Ureter (tissue), 1 donor: ENCODE measurements around the gene TMEM53. TPM values are rescaled to one million over a fixed set of nuclear protein-coding genes. Genes with fewer than 3 reads are reported as not detected.

Experiments used
- DNase-seq: peaks from one replicate; pipeline ENCODE4 v3.0.0-alpha.2; 2020; ENCODE audit warnings: low spot score
- total RNA-seq: library from RNA; stranded (reverse); gene quantifications from one replicate; pipeline ENCODE4 v1.2.4, GENCODE V29; 2023
- donor health status: DM: yes; HTN: yes; CAD: no.

TMEM53 gene
- total RNA-seq, 1 donor from 2014 or later = 20.5 TPM

GRCh38 chr1:44698138-44698537 is 23.9 kb upstream of the TMEM53 start:
- DNase-seq = no peak

GRCh38 chr1:44696789-44697345 is 22.6 kb upstream of the TMEM53 start:
- no peak for DNase-seq

GRCh38 chr1:44696101-44696500 is 21.8 kb upstream of the TMEM53 start:
- no peak for DNase-seq

DNA sequence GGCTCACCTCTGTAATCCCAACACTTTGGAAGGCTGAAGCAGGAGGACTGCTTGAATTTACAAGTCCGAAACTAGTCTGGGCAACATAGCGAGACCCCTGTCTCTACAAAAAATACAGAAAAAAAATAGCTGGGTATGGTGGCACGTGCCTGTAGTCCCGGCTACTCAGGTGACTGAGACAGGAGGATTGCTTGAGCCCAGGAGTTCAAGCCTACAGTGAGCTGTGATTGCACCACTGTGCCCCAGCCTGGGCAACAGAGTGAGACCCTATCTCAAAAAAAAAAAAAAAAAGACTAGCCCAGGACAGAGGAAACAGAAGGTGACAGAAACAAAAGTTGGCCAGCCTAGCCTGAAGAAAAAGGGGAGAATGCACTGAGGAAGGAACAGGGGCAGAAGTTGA is 21.4 kb upstream of the TMEM53 start:
- no peak for DNase-seq

DNA sequence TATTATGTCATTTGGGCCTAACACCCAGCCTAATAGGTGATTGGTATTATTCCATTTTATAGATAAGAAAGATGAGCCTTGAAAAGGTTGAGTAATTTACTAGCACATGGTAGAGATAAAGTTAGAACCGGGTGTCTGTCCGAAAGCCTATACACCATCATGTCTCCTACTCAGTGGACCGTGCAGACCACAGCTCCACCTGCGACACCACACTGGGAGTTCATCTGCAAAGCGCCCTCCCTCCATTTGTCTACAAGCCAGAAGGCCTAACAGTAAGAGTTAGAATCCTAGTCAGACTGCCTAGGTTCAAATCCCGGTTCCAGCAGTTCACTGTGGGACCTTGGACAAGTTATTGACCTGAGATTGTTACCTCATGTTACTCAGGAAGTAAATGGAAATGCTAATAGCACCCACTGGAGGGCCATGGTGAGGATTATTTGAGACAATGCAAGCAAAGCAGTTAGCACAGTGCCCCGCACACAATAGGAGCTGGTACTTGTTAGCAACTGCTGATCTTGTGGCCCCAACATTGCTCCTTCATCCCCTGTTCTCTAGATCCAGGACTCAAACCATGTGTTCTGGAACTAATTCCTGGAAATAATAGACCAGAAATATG is 20.7 kb upstream of the TMEM53 start:
- no peak for DNase-seq

DNA sequence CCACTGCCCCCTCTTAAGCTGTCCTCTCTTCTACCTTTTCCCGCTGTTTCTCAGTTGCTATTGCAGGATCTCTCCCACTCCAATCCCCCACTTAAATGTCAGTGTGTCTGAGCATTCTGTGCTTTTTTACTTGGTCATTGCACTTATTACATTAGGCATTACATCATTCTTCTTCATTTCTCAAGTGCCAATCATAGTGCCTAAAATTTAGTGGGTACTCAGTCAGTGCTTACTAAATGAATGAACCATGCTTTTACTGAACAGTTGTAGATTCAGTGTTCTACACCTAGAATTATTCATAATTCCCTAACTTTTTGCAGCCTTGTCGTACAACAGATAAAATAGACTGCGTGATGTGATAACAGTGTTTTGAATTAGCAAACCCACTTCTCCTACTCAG is 19.6 kb upstream of the TMEM53 start:
- DNase-seq = no peak

GRCh38 chr1:44693159-44693558 is 18.9 kb upstream of the TMEM53 start:
- DNase-seq = no peak

DNA sequence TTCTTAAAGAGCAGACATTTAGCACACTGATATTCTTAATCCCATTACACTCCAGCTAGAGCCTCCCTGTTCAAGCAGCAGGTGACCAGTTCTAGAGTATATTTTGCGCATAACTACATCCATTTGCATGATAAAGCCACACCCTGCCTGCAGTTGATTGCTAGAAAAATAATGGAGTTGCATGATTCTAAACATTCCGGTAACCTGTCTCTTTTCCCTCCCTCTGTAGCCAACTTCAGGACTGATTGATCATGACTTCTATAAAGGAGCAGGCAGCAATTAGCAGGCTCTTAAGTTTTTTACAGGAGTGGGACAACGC is 15.1 kb upstream of the TMEM53 start:
- no peak for DNase-seq

DNA sequence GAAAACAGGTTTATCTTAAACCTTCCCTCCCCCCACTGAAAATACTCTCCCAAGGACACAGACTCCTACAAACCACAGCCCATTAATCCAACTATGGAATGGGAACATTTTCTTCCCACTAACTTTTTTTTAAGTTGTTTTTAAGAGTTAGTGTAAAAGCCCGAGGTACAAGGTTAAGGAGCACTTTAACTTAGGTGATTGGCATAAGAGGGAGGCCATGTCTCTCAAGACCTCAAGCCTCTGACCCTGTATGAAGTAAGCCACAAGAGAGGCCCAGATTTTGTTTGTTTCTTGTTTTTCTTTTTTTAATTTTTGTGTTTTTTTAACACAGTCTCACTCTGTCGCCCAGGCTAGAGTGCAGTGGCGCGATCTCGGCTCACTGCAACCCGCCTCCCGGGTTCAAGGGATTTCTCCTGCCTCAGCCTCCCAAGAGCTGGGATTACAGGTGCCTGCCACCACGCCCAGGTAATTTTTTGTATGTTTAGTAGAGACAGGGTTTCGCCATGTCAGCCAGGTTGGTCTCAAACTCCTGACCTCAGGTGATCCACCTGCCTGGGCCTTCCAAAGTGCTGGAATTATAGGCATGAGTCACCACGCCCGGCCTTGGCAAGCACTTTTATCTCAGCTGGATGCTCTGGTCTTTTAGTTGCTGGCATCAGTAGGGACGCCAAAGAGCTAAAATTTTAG is 14.6 kb upstream of the TMEM53 start:
- no peak for DNase-seq

- DNase-seq = no peak
These were observed 11.6 kb upstream of the TMEM53 start for GRCh38 chr1:44685881-44686280.

DNA sequence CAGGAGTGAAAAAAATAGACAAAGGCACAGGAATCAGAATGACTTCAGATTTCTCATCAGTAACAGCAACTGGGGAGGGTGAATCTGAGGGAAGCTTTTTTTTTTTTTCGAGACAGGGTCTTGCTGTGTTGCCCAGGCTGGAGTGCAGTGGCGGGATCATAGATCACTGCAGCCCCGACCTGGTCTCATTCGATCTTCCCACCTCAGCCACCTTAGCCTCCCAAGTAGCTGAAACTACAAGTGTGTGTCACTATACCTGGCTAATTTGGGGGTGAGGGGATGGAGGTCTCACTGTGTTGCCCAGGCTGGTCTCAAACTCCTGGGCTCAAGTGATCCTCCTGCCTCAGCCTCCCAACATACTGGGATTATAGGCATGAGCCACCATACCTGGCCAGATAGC is 10.9 kb upstream of the TMEM53 start:
- no peak for DNase-seq

DNA sequence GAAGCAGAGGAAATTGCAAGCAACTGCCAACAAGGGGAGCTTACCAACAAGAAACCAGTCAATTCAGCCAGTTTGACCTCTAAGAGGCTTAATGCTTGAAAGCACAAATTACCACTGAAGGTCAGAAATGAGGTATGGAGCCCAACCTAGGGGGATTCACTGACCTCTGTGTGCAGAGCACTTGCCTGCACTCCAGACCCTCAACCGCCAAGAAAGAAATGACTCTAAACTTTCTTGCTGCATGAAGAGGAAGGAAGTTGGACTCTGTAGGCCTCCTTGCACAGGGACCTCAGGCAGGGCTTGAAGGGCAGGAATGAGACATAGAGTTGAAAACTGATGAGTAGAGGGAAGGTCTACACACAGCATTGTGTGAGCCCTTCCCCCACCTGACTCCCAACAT is 10.2 kb upstream of the TMEM53 start:
- DNase-seq = no peak

GRCh38 chr1:44682883-44683265 is 8.6 kb upstream of the TMEM53 start:
- no peak for DNase-seq

DNA sequence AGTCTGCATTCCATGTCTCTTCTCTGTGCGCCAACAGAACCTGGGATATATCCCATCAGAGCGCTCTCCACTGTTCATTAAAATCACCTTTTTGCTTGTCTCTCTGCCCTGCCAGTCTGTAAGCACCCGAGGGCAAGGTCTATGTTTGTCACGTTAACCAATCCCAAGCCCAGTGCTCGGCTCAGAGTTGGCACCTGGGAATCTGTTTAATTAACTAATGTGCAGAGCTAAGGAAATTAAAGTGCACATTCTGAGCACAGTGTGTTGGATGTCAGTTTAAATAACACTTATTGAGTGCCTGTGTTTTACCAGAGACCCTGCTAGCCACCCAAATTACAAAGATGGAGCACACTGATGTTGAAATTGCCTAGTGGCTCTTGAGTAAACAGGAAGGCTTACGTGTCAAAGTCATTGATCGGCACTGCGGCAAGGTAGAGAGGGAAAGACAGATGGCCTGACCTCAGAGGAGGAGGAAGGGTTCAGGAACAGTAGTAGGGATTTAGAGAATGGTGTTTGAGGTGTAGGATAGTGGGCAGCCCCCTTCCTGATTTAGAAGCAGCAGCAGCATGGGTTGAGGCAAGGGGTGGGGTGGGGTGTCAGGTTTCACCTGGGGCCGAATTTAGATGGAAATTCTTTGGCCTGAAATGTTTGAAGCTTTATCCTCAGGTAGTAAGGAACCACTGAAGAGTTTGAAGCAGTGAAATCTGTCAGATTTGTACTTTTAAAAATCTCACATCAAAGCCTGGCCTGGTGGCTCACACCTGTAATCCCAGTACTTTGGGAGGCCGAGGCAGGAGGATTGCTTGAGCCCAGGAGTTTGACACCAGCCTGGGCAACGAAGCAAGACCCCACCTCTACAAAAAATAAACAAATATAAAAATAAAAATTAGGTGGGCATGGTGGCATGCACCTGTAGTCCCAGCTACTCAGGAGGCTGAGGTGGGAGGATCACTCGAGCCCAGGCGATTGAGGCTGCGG is 7.9 kb upstream of the TMEM53 start:
- no peak for DNase-seq

DNA sequence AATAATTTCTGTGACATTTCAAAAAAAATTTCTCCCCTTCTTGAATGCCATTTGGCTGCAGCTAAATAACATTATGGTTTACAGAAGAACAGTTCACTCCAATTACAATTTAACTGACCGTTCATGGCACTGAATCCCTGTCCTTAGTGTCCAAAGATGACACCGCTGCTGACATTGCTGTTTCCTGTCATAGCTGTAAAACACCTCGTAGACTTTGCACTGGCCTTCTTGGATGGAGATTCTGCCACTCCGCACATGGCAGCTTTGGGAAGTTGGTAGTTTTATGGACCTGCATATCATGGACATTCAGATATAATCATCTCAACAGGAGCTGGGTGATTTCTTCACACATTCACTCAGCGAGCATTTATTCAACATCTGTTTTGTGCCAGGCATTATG is 5.2 kb upstream of the TMEM53 start:
- DNase-seq = no peak

GRCh38 chr1:44678626-44679025 is 4.3 kb upstream of the TMEM53 start:
- DNase-seq = no peak

GRCh38 chr1:44678120-44678519 is 3.8 kb upstream of the TMEM53 start:
- DNase-seq = no peak

- DNase-seq = no peak
These were observed 3.0 kb upstream of the TMEM53 start for GRCh38 chr1:44677201-44677766.

- DNase-seq = no peak
These were observed 2.4 kb upstream of the TMEM53 start for GRCh38 chr1:44676484-44677200.

DNA sequence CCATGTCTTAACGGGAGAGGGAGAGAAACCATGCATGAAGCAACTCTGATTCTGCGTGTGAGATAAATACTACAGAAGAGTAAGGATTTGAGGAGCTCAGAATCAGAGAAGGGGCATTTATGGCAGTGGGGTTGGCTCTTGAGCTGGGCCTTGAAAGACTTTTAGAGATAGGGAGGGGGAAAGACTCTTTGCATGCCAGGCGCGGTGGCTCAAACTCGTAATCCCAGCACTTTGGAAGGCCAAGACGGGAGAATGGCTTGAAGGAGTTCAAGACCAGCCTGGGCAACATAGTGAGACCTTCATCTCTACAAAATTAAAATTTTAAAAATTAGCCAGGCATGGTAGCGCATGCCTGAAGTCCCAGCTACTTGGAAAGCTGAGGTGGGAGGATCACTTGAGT is 905 bp upstream of the TMEM53 start:
- no peak for DNase-seq

- no peak for DNase-seq
These were observed 587 bp downstream of the TMEM53 start for GRCh38 chr1:44673675-44674112.
